ENCODE data around the gene KLF9.

- TF ChIP-seq, protein P1, sequence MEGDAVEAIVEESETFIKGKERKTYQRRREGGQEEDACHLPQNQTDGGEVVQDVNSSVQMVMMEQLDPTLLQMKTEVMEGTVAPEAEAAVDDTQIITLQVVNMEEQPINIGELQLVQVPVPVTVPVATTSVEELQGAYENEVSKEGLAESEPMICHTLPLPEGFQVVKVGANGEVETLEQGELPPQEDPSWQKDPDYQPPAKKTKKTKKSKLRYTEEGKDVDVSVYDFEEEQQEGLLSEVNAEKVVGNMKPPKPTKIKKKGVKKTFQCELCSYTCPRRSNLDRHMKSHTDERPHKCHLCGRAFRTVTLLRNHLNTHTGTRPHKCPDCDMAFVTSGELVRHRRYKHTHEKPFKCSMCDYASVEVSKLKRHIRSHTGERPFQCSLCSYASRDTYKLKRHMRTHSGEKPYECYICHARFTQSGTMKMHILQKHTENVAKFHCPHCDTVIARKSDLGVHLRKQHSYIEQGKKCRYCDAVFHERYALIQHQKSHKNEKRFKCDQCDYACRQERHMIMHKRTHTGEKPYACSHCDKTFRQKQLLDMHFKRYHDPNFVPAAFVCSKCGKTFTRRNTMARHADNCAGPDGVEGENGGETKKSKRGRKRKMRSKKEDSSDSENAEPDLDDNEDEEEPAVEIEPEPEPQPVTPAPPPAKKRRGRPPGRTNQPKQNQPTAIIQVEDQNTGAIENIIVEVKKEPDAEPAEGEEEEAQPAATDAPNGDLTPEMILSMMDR (conservative IDR thresholded peaks at IDR 0.05 in 1 of 2, IDR thresholded peaks at IDR 0.05 in 1 of 2; ENCODE audit: extremely low read depth in 1 of 2, insufficient read depth in 1 of 2, low read depth in 1 of 2, low read length in 2 of 2) = no peak
- TF ChIP-seq EZH2 (IDR thresholded peaks at IDR 0.05; ENCODE audit: borderline replicate concordance, low read length) = no peak
Observed at GRCh38 chr9:70413799-70414775, at the start of gene KLF9.
